OCI-M2 (cell line): ENCODE measurements around the gene EPHA6.
"Not testable (repeated sequence)": the region's sequence is repeated elsewhere in the genome, so short reads cannot be mapped to it uniquely, and the experiment has no call there.

ENCODE experiments used
- DNase-seq: peaks from one replicate; lab custom pipeline; 2025; ENCODE audit not compliant: unreplicated experiment; lab: John Stamatoyannopoulos, UW

EPHA6 gene

DNA sequence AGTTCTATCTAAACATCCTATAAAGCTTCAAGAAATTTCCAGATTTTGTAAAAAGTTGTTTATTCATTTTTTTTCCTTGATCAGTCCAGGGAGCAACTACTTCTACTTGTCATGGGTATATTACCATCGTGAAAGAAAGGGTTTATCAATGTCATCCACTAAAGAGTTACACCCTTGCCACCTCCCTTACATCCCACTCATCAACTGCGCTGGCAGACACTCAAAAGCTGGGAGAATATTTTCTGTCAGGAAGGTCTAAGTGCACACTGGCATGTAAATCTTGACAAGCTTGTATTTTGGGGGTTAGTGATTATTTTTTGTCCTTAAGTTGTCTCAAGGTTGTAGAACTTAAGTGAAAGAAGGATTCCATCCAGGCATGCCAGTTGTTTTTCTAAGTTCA is 761.8 kb downstream of the EPHA6 start:
- DNase-seq: no peak

DNA sequence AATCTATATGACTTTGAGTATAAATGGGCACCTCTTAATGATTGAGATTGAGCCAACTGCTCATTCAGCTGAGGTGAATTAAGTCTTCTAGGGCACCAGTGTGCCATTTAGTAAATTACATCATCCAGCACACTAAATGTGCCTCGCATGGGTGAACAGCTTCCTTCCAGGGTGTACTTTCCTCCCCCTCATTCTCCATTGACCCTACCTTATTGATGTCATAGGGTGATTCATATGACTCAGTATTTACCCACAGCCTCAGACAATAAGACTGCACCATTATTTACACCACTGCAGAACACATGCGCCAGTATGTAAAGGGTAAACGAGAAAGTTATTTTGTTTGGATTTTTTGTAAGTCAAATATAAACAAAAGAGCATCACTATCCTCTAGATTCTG is 765.0 kb downstream of the EPHA6 start:
- DNase-seq: no peak

DNA sequence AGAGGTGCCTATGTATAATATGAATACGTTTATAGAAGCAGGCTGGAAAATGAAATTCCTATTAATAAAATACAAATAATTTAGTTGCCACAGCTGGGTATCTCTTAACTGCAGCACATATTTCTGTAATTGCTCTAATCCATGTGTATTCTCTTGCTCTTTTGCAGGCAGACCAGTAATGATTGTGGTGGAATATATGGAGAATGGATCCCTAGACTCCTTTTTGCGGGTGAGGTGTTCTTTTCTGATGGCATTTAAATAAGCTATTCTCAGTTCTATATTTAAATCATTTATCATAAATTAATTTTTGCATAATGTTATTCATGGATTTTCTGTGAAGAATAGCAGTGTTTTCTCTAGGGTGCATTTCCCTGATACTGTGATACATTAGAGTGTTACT is 796.2 kb downstream of the EPHA6 start:
- DNase-seq: no peak

DNA sequence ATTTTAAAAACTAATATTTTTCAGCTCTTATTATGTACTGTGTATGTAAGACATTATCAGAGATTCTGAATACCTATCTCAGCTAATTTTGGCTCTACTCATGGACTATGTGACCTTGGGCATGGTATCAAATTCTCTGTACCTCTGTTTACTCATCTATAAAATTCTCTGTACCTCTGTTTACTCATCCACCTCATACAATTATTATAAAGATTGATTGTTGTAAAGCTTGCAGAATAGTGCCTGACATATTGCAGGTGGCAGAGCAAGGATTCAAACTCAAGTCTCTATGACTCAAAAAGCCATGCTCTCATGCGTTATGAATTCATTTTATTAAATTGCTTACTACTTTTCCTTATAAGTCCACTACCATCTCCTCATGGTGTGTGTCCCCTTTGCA is 798.2 kb downstream of the EPHA6 start:
- DNase-seq: no peak

DNA sequence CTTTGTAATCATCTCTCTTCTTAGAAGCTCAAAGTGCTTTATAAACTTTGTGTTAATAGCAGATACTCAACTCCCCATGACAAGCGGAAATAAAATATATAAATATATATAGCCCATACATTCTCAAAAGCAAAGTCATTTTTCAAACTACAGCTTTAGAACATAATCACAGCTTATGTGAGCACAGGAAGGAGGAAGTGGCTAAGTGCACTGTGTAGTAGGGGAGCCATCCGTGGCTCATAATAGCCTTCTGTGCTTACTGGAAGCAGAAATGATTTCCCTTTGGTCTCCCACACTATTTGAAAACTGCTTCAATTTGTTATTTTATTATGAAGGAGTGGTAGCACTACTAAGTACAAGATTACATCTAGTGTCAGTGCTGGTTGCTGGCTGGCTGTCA is 798.7 kb downstream of the EPHA6 start:
- no peak for DNase-seq

DNA sequence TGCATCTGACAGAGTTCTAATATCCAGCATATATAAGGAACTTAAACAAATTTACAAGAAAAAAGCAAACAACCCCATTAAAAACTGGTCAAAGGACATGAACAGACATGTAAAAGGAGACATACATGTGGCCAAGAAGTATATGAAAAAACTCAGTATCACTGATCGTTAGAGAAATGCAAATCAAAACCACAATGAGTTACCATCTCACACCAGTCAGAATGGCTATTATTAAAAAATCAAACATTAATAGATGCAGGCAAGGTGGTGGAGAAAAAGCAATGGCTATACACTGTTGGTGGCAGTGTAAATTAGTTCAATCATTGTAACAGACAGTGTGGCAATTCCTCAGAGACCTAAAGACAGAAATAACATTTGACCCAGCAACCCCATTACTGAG is 806.1 kb downstream of the EPHA6 start:
- not testable (repeated sequence) for DNase-seq

DNA sequence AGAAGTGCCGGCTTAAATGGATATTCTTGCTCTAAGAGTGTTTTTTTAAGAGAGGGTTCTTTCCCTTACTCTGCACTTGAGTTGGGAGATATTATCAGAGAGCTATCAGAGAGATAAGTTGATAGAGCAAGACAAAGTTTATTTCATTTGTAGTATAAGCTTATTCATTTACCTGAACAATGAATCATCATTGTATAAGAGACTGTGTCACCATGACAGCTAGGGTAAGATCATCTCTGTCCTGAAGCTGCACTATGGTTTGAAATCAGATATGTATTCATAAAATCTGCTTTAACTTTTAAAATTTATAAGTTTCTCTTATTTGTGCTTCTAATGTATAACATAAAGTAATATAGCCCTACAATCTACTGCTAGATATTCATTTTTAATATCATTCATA is 822.1 kb downstream of the EPHA6 start:
- no peak for DNase-seq

DNA sequence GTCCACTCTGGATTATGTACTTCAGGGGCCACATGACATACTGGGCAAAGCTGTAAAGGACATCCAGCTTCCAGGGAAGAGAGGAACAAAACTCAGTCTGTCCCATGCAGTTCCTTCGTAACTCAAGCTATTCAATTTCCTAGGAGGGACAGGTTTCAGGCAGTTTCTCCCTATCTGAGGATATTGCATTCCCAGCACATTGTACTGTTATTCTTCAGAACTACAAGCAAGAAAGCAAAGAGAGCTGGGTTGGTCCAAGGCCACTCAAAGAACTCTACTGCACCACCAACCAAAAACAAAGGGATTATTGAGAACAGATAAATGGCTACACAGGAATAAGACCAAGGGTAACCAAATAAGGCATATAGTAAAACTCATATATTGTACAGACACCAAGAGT is 832.5 kb downstream of the EPHA6 start:
- no peak for DNase-seq

DNA sequence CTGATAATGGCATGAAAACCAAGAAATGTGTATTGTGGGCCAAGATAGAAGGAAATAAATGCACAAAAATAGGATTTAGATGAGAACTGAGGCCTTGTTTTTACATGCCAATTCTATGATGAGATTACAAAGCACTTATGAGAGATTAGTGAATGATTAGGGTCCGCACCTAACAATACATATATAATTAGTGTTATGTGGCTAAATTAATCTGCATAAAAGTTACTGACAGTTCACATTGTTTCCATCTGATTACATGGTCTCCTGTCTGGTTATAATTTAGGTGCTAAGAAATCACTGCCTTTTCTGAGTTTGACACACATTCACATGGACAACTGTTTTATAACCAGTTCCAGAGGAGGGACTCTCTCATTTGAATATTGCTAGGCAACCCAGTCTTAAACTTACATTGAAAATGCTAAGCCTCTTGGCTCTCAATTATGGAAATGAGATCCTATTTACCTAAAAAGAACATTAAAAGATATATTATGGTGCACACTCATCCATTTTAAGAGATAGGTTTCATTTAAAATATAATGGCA is 833.1 kb downstream of the EPHA6 start:
- no peak for DNase-seq

DNA sequence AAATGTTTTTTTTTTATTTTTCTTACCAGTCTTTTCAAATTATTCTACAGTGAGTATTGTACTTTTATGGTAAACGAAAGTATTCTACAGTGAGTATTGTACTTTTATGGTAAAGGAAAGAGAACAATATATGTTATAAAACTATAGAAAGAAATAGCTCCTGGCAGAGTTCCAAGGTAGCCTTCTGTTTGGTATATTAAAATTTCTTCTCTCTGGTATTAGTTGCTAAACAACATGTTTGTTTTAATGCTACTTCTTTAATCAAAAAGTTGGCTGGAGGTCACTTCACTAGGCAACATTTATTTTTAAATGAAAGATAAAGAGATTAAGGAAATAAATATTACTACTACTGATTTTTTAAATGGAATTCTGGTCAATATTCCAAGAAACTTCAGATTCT is 841.6 kb downstream of the EPHA6 start:
- DNase-seq: no peak

DNA sequence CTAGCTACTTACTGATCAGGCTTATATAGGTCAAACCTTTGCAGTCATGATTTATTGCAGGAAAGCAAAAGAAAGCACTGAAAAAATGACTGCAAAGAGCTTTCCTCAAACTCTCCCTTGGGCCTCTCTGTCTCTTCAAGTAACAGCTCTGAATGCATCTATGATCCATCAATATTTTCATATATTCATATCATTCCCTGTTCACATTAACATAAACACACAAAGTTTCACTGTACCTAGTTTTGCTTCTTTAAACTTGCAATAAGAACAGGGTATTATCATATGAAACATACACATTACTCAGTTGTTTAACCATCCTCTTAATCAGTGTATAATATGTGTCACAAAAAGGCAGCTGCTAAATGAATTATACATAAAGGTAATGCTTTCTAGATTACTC is 842.2 kb downstream of the EPHA6 start:
- DNase-seq: no peak

DNA sequence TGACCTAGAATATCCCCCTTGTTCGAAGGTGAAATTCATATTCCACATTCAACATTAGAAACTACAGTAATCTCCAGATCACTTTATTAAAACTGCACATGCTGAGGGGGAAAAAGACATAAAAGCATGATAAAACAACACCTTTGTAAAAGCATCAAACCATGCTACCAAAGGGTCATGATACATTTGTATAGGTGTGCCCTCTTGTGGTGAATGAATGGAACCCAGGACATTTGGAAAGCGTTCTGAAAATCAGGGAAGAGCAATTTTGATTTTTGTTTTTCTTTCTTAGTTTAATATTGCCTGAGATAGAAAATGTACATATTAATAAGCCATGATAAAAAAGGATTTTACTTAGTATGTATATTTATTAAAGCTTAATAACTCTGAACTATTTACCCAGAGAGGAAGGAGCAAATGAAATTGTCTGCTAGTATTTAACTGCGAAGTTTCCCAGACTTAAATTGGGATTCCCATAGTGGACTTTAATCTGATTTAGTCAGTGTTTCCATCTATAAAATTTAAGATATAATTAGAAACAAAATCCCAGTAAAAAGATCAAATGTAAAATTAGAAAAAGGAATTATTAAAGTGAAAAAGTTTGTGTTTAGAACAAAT is 844.4 kb downstream of the EPHA6 start:
- no peak for DNase-seq

DNA sequence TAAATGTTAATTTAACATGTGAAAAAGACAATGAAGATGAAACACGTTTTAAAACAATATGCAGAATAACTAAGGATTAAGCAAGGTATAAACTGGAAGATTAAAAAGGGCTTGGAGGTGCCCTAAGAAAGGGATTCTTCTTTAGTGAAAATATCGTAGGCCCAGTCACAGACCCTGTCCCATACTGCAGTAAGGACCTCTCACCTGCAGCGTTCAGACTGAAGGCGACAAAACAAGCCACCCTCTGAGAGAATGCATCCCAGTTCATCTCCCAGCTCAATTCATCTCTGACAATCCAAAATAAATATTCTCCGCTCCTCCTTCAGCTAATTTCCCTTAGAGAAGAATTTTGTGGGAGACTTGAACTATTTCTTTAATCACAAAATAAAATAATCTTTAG is 847.9 kb downstream of the EPHA6 start:
- DNase-seq: no peak

DNA sequence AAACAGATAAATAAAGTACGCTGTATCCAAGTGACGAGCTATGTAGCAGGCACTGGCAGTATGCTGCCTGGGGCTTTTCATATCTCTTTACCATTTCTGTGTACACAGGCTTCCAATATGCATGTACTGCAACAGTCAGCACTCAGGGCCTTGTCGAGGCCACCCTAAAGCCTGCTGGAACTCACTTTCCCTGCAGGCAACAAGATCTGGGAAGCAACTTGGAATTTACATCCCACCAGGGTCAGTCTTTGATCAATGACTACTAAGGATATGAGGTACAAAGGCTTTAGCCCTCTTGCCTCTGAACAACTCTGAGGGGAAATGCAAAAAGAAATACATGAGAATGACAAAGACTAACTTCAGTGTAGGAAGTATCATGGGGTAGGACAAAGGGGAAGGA is 848.4 kb downstream of the EPHA6 start:
- DNase-seq: no peak

DNA sequence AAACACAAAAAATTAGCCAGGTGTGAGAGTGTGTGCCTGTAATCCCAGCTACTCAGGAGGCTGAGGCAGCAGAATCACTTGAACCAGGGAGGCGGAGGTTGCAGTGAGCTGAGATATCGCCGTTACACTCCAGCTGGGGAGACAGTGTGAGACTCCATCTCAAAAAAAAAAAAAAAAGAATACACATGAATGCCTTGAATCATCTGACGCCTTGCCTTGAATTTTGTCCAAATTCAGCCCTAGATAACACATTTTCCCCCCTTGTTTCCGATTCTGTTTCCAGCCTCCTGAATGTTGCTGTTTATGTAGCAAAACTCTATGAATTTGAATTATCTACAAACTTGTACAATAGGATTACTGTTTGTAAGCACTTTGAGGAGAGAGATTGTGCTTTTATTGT is 851.5 kb downstream of the EPHA6 start:
- no peak for DNase-seq

DNA sequence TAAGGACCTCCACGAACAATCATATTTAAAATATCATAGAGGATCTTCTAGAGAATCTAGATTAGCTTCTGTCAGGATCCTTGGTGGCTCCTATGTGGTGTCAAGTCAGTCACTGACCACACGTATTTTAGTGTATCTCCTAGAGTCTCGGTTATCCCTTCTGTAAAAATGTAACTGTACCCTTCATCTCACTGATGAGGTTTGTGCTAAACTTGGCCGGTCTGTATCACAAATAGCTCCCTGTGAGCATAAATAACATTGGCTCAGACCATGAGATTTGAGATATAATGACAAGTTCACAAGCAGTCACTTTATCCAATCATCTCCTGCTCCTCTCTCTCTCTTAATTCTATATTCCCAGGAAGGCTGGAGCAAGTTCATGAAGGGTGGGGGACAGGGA is 856.6 kb downstream of the EPHA6 start:
- no peak for DNase-seq

DNA sequence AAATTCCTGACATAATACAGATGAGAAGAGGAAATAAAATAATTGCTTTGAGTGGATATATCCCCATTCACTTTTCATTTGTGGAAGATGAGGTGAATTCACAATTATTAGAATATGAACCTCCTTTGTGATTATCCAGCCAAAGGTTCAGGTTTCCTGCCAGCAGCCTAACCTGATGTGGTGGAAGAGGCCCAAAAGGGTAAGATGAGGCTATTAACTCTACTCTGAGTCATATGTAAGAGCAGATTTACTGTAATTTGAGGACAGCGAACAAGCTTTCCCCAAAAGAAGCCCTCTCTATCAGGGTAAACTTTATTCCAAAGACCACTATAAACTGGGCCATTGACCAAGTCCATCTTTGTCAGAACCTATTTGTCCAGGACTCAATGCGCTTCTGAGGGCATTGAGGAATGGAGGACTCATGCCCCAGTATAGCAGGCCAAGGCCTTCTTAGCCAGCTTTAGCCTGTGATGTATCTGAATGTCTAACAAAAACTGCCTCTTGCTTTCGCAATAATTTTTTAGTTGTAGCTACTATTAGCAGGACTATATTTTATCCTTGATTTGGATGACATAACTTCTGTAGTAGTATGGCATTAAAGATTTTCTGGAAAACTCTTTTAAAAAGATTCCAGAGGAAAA is 859.1 kb downstream of the EPHA6 start:
- no peak for DNase-seq

DNA sequence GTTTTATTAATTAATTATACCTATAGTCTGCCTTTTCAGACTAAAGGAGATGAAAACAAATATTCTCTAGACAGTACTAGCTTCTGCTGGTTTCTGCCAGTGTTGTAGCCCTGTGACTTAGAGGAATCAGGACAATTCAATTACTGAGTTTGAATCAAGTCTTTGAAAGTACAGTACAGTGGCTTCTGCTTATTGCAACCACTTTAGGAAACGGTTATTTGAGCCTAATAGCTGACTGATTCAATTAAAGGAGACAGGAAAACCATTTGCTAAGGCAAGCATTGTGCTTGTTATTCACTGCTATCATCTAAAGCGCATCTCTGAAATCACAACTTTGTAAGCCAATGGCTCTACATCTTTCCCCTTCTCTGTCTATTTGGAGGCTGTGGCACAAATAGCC is 860.1 kb downstream of the EPHA6 start:
- DNase-seq: no peak

DNA sequence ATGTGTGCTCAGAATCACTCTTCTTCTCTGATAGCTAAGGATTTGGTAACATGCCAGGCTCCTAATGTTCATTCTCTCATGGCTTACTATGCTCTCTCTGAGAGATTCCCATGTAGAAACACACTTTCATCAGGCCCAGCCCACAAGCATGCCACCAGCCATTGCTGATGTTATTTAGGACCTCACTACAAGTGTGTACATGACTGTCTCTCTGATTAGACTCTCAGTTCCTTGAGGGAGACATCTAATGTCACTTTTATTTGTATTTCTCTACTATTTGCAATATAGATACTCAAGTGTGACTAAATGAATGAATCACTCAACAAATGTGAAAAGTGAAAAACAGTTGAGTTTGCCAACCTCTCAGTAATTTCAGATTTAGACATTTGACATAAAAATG is 865.8 kb downstream of the EPHA6 start:
- no peak for DNase-seq

DNA sequence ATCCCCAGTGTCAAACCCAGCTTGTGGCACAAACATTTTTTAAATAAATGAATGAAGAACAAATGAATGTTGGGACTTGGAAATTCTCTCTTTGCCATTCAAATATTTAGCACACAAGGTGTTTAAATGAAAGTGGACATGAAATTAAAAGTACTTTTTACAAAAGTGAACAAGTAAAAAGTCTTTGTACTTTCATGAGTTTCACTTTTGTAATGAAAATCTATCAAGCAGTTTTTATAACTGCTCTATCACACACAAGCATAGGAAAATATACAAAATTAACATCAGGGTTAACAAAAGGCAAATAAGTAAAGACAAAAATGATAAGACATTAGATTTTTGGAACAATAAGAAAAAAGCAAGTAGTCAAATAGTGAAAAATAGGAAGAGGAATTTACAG is 866.3 kb downstream of the EPHA6 start:
- no peak for DNase-seq

DNA sequence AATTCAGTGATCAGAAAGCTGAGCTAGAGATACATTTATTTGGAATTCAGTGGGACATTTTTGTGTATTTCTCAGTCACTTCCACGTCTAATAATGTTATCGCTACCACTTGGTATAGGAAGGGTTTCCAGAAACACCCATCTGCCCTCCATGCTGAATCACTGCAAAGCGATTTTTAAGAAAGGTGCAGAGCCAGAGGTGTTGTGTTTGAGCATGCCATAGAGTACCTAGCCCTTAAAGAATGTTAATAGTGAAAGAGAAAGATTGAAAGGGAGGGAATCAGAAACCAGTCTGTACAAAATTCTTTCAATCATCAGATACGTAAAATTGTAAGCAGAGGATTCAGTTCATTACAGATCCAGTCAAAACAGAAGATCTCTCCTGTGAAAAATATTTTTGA is 870.1 kb downstream of the EPHA6 start:
- no peak for DNase-seq

DNA sequence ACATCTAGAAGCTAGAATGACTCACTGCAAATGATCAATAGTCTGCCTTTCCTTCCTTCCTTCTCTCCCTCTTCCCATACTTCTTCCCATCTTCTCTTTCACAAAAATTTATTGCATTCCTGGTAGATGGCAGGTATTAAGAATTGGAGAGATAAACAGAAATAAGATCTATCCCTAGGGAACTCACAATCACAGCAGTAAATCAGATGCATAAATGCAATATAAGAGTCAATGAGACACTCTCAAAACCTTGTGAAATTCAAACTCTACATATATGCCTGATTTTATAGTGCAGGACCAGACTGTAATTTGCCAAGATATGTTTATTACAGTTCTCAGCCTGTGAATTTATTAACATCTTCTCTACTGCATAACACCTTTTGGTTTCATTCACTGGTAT is 871.9 kb downstream of the EPHA6 start:
- no peak for DNase-seq

DNA sequence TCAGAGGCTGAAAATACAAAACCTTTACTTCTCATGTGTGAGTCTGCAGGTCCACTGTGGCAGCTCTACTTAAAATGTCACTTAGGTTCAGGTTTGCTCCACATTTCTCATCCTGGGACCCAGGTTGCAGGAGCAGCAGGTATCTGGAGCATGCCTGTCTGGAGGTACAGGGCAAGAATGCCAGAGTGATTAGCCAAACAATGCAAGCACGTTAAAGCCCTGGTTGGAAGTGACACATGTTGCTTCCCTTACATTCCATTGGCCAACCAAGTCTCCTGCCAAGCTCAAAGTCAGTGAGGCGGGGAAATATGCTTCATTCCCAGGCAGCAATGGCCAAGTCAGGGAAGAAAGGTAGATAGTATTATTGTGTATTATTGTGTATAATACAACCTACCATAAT is 873.3 kb downstream of the EPHA6 start:
- DNase-seq: no peak
